Upper lobe of left lung (tissue), 6 donors: ENCODE data around the gene LEKR1. TPM values are rescaled to one million over a fixed set of nuclear protein-coding genes. Genes with fewer than 3 reads are reported as not detected.

Experiments used
- ATAC-seq, 2 donors: fragments of 200-7000 bp; cut with Tn5 transposase; one replicate each; pipeline ENCODE4 v1.9.1; 2022; ENCODE audit warnings: mild to moderate bottlenecking in 2 of 2, moderate library complexity in 2 of 2; ENCODE audit not compliant: low FRiP score in 2 of 2
- DNase-seq, 2 donors: peaks; one replicate each; pipeline ENCODE4 v3.0.0-alpha.2; 2019 to 2020
- H3K27ac ChIP-seq, 4 donors: fragments of 200-600 bp; sonication (generic); one replicate each; pipeline ENCODE4 v1.5.1; 2016 to 2019
- H3K27me3 ChIP-seq, 4 donors: fragments of 200-600 bp; sonication (generic); one replicate each; pipeline ENCODE4 v1.5.1; 2017 to 2019
- H3K36me3 ChIP-seq, 4 donors: fragments of 200-600 bp; sonication (generic); one replicate each; pipeline ENCODE4 v1.5.1; 2016 to 2019
- H3K4me1 ChIP-seq, 4 donors: fragments of 200-600 bp; sonication (generic); one replicate each; pipeline ENCODE4 v1.5.1; 2018 to 2019
- H3K4me3 ChIP-seq, 4 donors: fragments of 200-600 bp; sonication (generic); one replicate each; pipeline ENCODE4 v1.5.1; 2017 to 2019; ENCODE audit warnings: mild to moderate bottlenecking in 2 of 4, moderate library complexity in 1 of 4
- H3K9me3 ChIP-seq, 4 donors: fragments of 200-600 bp; sonication (generic); one replicate each; pipeline ENCODE4 v1.5.1; 2018 to 2019
- EP300 ChIP-seq, 4 donors: sonication (generic); formaldehyde crosslinking; IDR thresholded peaks; one replicate each; pipeline ENCODE4 v1.5.1; 2017; ENCODE audit warnings: antibody characterized with exemption in 4 of 4, control low read depth in 2 of 4
- POLR2A ChIP-seq, 4 donors: fragments of 450-650 bp; IDR thresholded peaks; one replicate each; pipeline ENCODE4 v1.5.1; 2016 to 2017; ENCODE audit warnings: antibody characterized with exemption in 4 of 4, mild to moderate bottlenecking in 2 of 4
- POLR2AphosphoS5 ChIP-seq, 2 donors: sonication (generic); formaldehyde crosslinking; IDR thresholded peaks; one replicate each; pipeline ENCODE4 v1.5.1; 2017; ENCODE audit warnings: antibody characterized with exemption in 2 of 2
- WGBS, 2 donors: methylation state at CpG; one replicate each; pipeline ENCODE4 v1.1.5; 2017 to 2018; 5-methylcytosine and 5-hydroxymethylcytosine counted together
- total RNA-seq, 6 donors: library from RNA; depleted of rRNA in 4 of 6; stranded (reverse); fragments of >200 nt in 4 of 6; gene quantifications; one replicate each; pipeline versions ENCODE4 v1.1.0 to v1.2.1, GENCODE V29; 2016 to 2021
- TF ChIP-seq, protein P1 (sequence below), 6 experiments: fragments of 450-650 bp in 4 of 6; fragments of 200-600 bp in 2 of 6; sonication (generic) in 2 of 6; IDR thresholded peaks; one replicate each; pipeline ENCODE4 v1.5.1; 2016 to 2019; ENCODE audit warnings: antibody characterized with exemption in 6 of 6
- donor health status: DM: no; HTN: no; CAD: no; lungs with moderate emphysema.
- donor health status: DM: no; HTN: yes; CAD: no; lungs with severe emphysema.

Gene LEKR1
- total RNA-seq, 6 donors from 2014 or later, result 1.0 to 9.1 (median 2.2) TPM

DNA sequence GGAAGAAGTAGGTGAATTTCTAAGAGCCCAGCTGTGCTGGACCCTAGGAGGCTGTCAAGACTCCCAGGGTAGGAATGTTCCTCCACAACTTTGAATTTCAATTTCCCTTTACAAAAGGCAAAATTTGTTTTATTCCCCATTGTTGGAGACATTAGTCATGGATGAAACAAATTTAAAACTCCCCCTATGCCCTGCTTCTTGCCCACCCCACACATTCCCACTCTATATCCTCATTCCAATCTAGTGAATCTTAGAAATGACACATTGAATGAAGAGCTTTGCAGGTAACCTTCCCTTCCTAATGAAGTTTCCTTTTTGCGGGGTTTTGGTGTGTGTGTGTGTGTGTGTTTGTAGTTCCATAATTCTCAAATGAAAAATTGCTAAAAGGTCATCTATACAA, 261.2 kb downstream of the LEKR1 start:
- Histone ChIP-seq H3K4me3 (no peak overlapping the region), H3K36me3 (no peaks in the 10 kb centered on the region), H3K27me3 (no peaks in the 10 kb centered on the region), H3K4me1 (peaks cover 28 to 48% (median 35%) of the 10 kb centered on the region in 4 donors), H3K9me3 (no peaks in the 10 kb centered on the region), H3K27ac (peak overlapping the region; percentile 32 to 100 (median 98))
- DNase-seq (no peak), ATAC-seq (no peak)
- WGBS, 2 donors, result 72 to 95% methylated on average over 1 of the region's 1 CpG
- TF ChIP-seq EP300 (IDR thresholded peaks at IDR 0.05) (no peak), POLR2A (IDR thresholded peaks at IDR 0.05) (no peak), POLR2AphosphoS5 (IDR thresholded peaks at IDR 0.05) (no peak)
- TF ChIP-seq, protein P1, sequence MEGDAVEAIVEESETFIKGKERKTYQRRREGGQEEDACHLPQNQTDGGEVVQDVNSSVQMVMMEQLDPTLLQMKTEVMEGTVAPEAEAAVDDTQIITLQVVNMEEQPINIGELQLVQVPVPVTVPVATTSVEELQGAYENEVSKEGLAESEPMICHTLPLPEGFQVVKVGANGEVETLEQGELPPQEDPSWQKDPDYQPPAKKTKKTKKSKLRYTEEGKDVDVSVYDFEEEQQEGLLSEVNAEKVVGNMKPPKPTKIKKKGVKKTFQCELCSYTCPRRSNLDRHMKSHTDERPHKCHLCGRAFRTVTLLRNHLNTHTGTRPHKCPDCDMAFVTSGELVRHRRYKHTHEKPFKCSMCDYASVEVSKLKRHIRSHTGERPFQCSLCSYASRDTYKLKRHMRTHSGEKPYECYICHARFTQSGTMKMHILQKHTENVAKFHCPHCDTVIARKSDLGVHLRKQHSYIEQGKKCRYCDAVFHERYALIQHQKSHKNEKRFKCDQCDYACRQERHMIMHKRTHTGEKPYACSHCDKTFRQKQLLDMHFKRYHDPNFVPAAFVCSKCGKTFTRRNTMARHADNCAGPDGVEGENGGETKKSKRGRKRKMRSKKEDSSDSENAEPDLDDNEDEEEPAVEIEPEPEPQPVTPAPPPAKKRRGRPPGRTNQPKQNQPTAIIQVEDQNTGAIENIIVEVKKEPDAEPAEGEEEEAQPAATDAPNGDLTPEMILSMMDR (IDR thresholded peaks at IDR 0.05), result no peak

DNA sequence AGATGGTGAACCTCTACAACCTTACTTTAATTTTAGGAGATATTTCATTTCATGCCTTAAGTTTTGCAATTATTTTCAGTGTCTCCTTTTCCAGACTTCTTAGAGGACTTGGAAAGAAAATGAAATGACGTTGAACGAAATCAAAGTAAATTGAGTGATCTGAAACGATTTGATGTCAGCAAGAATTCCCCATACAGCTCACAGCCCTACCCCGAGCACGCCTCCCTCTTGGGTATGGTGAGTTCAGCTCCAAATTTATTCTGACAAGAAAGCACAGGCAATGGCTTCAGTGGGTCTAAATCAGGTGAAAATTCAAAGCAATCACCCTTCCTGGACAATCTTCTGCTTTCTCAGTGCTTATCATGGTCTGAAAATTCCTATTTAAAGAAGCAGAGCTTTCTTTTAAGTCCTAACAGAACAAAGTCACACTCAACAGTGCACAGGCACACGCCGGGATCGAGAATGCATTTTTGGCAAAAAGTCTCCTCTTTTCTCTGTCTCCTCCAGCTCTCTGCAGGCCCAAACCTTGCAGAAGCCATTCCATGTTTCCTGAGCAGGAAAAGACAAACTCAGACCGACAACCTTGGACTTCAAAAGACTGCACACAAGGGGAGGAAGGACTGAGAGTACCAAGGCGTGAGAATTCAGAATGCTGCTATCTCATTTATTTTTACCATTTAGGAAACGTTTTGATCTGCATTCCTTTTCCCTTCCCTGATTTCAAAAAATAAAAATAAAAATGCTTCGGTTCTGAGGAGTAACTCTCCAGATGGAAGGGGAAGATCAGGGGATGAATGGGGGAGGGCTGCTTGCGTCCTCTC, 261.8 kb downstream of the LEKR1 start:
- Histone ChIP-seq H3K27me3 (no peaks in the 10 kb centered on the region), H3K9me3 (no peaks in the 10 kb centered on the region), H3K27ac (peak overlapping the region; percentile 98 to 100 (median 98)), H3K36me3 (no peaks in the 10 kb centered on the region), H3K4me3 (peak overlapping the region; percentile 57 to 74 (median 69)), H3K4me1 (peaks cover 28 to 48% (median 35%) of the 10 kb centered on the region in 4 donors)
- ATAC-seq, result no peak
- TF ChIP-seq POLR2A (IDR thresholded peaks at IDR 0.05) (no peak), EP300 (IDR thresholded peaks at IDR 0.05) (no peak), POLR2AphosphoS5 (IDR thresholded peaks at IDR 0.05) (no peak)
- TF ChIP-seq, protein P1 (IDR thresholded peaks at IDR 0.05), result no peak
- 31 to 37% methylated on average over 13 of the region's 13 CpGs for WGBS, 2 donors
- no peak for DNase-seq

DNA sequence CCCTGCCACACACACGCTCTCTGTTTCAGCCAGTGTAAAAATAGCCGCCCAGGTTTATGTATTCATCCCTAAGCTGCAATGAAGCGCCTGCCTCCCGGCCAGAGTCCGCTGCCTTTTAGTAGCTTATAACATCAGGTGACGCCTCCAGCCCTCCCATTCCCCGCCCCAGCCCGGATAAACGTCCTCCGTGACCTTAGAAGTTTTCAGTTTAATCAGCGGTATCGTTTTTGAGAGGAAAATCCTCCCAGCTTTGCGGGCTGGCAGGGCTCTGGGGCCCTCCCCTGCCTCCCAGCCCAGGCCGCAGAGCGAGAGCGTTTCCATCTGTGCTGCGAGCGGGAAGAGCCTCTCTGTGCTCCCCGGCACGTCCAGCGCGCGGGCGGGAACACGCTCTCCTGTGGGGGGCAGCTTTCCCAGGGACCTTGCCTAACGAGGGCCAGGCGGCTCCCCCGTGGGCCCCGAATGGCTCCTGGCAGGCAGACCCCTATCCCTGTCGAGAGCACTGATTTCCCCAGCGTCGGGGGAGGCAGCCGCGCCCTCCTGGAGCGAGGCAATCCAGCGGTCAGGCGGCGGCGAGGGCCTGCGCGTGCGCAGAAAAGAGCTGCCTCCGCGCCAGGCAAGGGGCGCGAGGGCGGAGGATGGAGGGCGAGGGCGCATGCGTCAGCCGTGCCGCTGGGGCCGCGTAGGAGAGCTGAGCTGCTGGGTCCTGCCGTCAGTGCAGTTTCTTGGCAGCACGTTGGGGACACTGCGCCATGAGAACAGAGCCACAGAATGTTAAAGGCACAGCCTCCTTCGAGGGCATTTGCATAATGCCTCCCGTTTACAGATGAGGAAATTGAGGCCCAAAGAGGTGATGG, 262.7 kb downstream of the LEKR1 start:
- peaks cover 28 to 48% (median 35%) of the 10 kb centered on the region in 4 donors for H3K4me1 ChIP-seq
- 0 to 1% methylated on average over 6 to 58 of the region's 59 CpGs for WGBS, 2 donors
- H3K27me3 ChIP-seq, result no peaks in the 10 kb centered on the region
- ATAC-seq, result peak; percentile 95 to 96
- H3K27ac ChIP-seq, result peak overlapping the region; percentile 98 to 100 (median 98)
- no peaks in the 10 kb centered on the region for H3K36me3 ChIP-seq
- peak overlapping the region; percentile 57 to 74 (median 69) for H3K4me3 ChIP-seq
- TF ChIP-seq, protein P1 (IDR thresholded peaks at IDR 0.05), result peak in 4 of 6 experiments; percentile 33 to 50 (median 40)
- TF ChIP-seq POLR2AphosphoS5 (IDR thresholded peaks at IDR 0.05) (peak; percentile 82 to 90), EP300 (IDR thresholded peaks at IDR 0.05) (no peak), POLR2A (IDR thresholded peaks at IDR 0.05) (peak; percentile 38 to 98 (median 71))
- no peaks in the 10 kb centered on the region for H3K9me3 ChIP-seq
- DNase-seq, result peak; percentile 95 to 99

DNA sequence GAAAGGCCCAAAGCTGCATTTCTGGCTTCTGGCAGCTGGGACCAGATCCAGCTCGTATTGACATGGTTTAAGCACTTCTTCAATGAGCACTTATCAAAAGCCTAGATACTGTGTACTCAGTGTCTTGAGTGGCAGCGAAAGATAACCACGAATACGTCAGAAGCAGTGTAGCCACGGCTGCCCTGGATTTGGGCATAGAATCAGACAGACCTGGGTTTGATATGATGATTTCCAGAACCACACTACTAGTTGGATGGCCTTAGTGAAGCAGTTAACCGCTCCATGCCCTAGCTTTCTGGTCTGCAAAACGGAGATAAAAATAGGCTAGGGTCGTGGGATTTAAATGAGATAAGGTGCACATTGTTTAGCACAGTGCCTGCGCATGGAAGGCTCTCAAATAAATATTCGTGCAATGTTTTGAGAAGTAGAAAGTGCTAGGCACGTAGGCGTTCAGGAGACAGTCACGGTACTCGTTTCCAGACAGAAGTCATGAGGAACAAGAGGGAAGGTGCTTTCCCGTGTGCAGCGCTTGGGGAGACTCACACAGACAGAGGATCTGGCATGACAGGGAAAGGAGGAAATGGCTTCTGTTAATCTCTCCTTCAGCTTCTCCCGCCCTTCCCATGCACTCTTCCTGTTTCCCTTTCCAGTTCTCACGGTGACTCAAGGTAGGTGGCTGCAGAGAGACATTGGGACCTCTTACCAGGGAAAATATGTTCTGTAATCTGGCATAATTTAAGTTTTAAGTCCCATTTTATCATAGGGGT, 263.5 kb downstream of the LEKR1 start:
- H3K27ac ChIP-seq, result peak overlapping the region; percentile 98 to 100 (median 98)
- DNase-seq (peak in 1 of 2 donors; percentile 73), ATAC-seq (peak; percentile 46 to 89)
- TF ChIP-seq POLR2A (IDR thresholded peaks at IDR 0.05), result no peak
- peak; percentile 5 to 47 for TF ChIP-seq POLR2AphosphoS5 (IDR thresholded peaks at IDR 0.05)
- TF ChIP-seq, protein P1 (IDR thresholded peaks at IDR 0.05), result no peak
- peak in 2 of 4 donors; percentile 65 to 90 for TF ChIP-seq EP300 (IDR thresholded peaks at IDR 0.05)
- no peaks in the 10 kb centered on the region for H3K27me3 ChIP-seq
- no peaks in the 10 kb centered on the region for H3K9me3 ChIP-seq
- no peaks in the 10 kb centered on the region for H3K36me3 ChIP-seq
- H3K4me3 ChIP-seq, result peak overlapping the region in 3 of 4 donors; percentile 57 to 72 (median 66)
- peaks cover 28 to 48% (median 35%) of the 10 kb centered on the region in 4 donors for H3K4me1 ChIP-seq
- 11 to 14% methylated on average over 18 of the region's 18 CpGs for WGBS, 2 donors
